Right hindlimb (tissue), 1 donor: ENCODE results near the gene DHRS1.

Source experiments
- DNase-seq: peaks from one replicate; pipeline ENCODE4 v3.0.0-alpha.2; 2018

Gene DHRS1

GRCh38 chr14:24243336-24243836 is 56.2 kb downstream of the DHRS1 start:
- DNase-seq = no peak

GRCh38 chr14:24241829-24242443 is 57.6 kb downstream of the DHRS1 start:
- DNase-seq = peak; percentile 96
